ENCODE results near the gene ANKLE2. TPM values are rescaled to one million over a fixed set of nuclear protein-coding genes. Genes with fewer than 3 reads are reported as not detected.

Gene ANKLE2
- total and polyA plus RNA-seq, 4 donors = 8.4 to 24.1 (median 15.4) TPM

DNA sequence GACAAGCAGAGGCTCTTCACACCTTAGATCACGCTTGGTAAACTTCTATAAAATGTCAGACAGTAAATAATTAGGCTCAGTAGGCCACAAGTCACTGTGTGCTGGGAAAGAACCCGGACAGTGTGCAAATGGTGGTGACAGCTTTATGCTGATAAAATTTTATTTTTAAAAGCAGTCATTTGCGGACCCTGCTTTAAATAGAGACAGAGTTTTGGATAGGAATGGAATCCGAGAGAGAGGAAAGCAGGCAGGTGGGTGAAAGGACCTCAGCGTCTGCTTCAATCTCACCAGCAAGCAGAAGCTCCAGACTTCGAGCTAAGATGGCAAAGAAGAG is 21.4 kb downstream of the ANKLE2 start:
- no peaks in the 10 kb centered on the region for H3K9me3 ChIP-seq (ENCODE audit: control insufficient read depth in 4 of 4, low read length in 3 of 4)
- H3K4me1 ChIP-seq (ENCODE audit: control insufficient read depth in 4 of 4, insufficient read depth in 4 of 4, low read length in 3 of 4) = no peaks in the 10 kb centered on the region
- no peak overlapping the region for H3K9ac ChIP-seq (ENCODE audit: low read depth in 1 of 2, low read length in 2 of 2)
- DNase-seq (ENCODE audit: low spot score) = no peak
- H3K27me3 ChIP-seq (ENCODE audit: control insufficient read depth in 4 of 4, insufficient read depth in 4 of 4, low read length in 3 of 4) = no peaks in the 10 kb centered on the region
- TF ChIP-seq FOXA2 (IDR thresholded peaks at IDR 0.05) = no peak
- TF ChIP-seq RXRA (IDR thresholded peaks at IDR 0.05) = no peak
- TF ChIP-seq JUND (IDR thresholded peaks at IDR 0.05) = no peak
- TF ChIP-seq TAF1 (conservative IDR thresholded peaks at IDR 0.05) = no peak
- no peak for TF ChIP-seq FOXA1 (IDR thresholded peaks at IDR 0.05)
- H3K27ac ChIP-seq (ENCODE audit: low read depth in 1 of 2, low read length in 2 of 2) = no peak overlapping the region
- 93% methylated on average over 6 of the region's 6 CpGs for whole genome bisulfite sequencing
- no peak overlapping the region for H3K4me3 ChIP-seq (ENCODE audit: low read depth in 1 of 3, low read length in 3 of 3)
- H3K36me3 ChIP-seq (ENCODE audit: control insufficient read depth in 4 of 4, insufficient read depth in 3 of 4, low read depth in 1 of 4, low read length in 3 of 4) = peaks cover 15 to 80% (median 53%) of the 10 kb centered on the region in 4 donors

DNA sequence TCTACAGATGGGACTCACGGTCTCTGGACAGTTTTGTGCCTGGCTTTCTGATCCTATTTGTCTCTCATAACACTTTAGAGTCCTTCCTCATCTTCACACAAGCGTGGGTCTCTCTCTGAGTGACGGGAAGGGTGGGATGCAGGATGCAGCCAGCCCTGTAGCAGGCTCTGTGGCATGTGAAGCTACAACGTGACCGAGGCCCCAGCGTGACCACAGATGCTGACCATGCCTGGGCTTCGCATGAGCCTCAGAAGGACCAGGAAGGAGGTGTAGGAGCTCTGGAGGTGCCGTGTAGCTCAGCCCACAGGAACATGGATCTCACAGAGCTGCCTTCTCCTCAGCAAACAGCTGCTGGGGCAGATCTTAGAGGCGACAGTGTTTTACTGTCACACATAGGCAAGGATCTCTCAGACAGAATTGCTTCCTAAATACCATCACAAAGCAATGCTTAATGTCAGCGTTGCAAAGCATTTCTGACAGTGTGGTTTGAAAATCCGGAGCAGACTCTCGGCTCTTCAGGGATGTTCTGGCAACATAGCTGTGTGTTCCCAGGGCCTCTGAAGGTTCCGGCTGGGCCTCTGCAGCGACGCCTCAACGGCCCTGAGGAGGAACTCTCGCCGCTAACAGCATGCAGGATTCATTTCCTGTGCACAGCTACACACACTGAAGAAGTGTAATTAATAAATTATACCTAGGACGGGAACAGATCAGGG is 21.9 kb downstream of the ANKLE2 start:
- WGBS = 92% methylated on average over 19 of the region's 19 CpGs
- no peaks in the 10 kb centered on the region for H3K4me1 ChIP-seq (ENCODE audit: control insufficient read depth in 4 of 4, insufficient read depth in 4 of 4, low read length in 3 of 4)
- no peak overlapping the region for H3K4me3 ChIP-seq (ENCODE audit: low read depth in 1 of 3, low read length in 3 of 3)
- TF ChIP-seq, protein P1, sequence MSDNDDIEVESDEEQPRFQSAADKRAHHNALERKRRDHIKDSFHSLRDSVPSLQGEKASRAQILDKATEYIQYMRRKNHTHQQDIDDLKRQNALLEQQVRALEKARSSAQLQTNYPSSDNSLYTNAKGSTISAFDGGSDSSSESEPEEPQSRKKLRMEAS (IDR thresholded peaks at IDR 0.05) = no peak
- TF ChIP-seq, protein P2, sequence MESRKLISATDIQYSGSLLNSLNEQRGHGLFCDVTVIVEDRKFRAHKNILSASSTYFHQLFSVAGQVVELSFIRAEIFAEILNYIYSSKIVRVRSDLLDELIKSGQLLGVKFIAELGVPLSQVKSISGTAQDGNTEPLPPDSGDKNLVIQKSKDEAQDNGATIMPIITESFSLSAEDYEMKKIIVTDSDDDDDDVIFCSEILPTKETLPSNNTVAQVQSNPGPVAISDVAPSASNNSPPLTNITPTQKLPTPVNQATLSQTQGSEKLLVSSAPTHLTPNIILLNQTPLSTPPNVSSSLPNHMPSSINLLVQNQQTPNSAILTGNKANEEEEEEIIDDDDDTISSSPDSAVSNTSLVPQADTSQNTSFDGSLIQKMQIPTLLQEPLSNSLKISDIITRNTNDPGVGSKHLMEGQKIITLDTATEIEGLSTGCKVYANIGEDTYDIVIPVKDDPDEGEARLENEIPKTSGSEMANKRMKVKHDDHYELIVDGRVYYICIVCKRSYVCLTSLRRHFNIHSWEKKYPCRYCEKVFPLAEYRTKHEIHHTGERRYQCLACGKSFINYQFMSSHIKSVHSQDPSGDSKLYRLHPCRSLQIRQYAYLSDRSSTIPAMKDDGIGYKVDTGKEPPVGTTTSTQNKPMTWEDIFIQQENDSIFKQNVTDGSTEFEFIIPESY (IDR thresholded peaks at IDR 0.05) = no peak
- TF ChIP-seq, protein P3, sequence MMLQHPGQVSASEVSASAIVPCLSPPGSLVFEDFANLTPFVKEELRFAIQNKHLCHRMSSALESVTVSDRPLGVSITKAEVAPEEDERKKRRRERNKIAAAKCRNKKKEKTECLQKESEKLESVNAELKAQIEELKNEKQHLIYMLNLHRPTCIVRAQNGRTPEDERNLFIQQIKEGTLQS (IDR thresholded peaks at IDR 0.05) = no peak
- TF ChIP-seq RXRA (IDR thresholded peaks at IDR 0.05) = no peak
- TF ChIP-seq FOXA2 (IDR thresholded peaks at IDR 0.05) = no peak
- no peak for TF ChIP-seq FOXA1 (IDR thresholded peaks at IDR 0.05)
- no peak for TF ChIP-seq HNF4G (IDR thresholded peaks at IDR 0.05)
- no peak for TF ChIP-seq SP1 (IDR thresholded peaks at IDR 0.05)
- TF ChIP-seq GABPA (IDR thresholded peaks at IDR 0.05 in 1 of 2, conservative IDR thresholded peaks at IDR 0.05 in 1 of 2) = no peak
- TF ChIP-seq YY1 (IDR thresholded peaks at IDR 0.05) = no peak
- TF ChIP-seq, protein P4, sequence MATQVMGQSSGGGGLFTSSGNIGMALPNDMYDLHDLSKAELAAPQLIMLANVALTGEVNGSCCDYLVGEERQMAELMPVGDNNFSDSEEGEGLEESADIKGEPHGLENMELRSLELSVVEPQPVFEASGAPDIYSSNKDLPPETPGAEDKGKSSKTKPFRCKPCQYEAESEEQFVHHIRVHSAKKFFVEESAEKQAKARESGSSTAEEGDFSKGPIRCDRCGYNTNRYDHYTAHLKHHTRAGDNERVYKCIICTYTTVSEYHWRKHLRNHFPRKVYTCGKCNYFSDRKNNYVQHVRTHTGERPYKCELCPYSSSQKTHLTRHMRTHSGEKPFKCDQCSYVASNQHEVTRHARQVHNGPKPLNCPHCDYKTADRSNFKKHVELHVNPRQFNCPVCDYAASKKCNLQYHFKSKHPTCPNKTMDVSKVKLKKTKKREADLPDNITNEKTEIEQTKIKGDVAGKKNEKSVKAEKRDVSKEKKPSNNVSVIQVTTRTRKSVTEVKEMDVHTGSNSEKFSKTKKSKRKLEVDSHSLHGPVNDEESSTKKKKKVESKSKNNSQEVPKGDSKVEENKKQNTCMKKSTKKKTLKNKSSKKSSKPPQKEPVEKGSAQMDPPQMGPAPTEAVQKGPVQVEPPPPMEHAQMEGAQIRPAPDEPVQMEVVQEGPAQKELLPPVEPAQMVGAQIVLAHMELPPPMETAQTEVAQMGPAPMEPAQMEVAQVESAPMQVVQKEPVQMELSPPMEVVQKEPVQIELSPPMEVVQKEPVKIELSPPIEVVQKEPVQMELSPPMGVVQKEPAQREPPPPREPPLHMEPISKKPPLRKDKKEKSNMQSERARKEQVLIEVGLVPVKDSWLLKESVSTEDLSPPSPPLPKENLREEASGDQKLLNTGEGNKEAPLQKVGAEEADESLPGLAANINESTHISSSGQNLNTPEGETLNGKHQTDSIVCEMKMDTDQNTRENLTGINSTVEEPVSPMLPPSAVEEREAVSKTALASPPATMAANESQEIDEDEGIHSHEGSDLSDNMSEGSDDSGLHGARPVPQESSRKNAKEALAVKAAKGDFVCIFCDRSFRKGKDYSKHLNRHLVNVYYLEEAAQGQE (IDR thresholded peaks at IDR 0.05) = no peak
- TF ChIP-seq, protein P5, sequence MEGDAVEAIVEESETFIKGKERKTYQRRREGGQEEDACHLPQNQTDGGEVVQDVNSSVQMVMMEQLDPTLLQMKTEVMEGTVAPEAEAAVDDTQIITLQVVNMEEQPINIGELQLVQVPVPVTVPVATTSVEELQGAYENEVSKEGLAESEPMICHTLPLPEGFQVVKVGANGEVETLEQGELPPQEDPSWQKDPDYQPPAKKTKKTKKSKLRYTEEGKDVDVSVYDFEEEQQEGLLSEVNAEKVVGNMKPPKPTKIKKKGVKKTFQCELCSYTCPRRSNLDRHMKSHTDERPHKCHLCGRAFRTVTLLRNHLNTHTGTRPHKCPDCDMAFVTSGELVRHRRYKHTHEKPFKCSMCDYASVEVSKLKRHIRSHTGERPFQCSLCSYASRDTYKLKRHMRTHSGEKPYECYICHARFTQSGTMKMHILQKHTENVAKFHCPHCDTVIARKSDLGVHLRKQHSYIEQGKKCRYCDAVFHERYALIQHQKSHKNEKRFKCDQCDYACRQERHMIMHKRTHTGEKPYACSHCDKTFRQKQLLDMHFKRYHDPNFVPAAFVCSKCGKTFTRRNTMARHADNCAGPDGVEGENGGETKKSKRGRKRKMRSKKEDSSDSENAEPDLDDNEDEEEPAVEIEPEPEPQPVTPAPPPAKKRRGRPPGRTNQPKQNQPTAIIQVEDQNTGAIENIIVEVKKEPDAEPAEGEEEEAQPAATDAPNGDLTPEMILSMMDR (IDR thresholded peaks at IDR 0.05; ENCODE audit: low read depth, low read length, missing input control) = no peak
- no peak for TF ChIP-seq TAF1 (conservative IDR thresholded peaks at IDR 0.05)
- no peak overlapping the region for H3K27ac ChIP-seq (ENCODE audit: low read depth in 1 of 2, low read length in 2 of 2)
- H3K9ac ChIP-seq (ENCODE audit: low read depth in 1 of 2, low read length in 2 of 2) = no peak overlapping the region
- H3K36me3 ChIP-seq (ENCODE audit: control insufficient read depth in 4 of 4, insufficient read depth in 3 of 4, low read depth in 1 of 4, low read length in 3 of 4) = peaks cover 13 to 81% (median 55%) of the 10 kb centered on the region in 4 donors
- no peaks in the 10 kb centered on the region for H3K27me3 ChIP-seq (ENCODE audit: control insufficient read depth in 4 of 4, insufficient read depth in 4 of 4, low read length in 3 of 4)
- DNase-seq (ENCODE audit: low spot score) = no peak
- no peaks in the 10 kb centered on the region for H3K9me3 ChIP-seq (ENCODE audit: control insufficient read depth in 4 of 4, low read length in 3 of 4)
